Subcutaneous adipose tissue (tissue), 4 donors: ENCODE measurements around the gene CCDC15. TPM values are rescaled to one million over a fixed set of nuclear protein-coding genes. Genes with fewer than 3 reads are reported as not detected.

Experiments used
- total RNA-seq, 4 donors: library from RNA; depleted of rRNA; stranded (reverse); fragments of >200 nt; gene quantifications; one replicate each; pipeline ENCODE4 v1.1.0, GENCODE V29; 2016
- TF ChIP-seq, protein P1 (sequence below): fragments of 450-650 bp; IDR thresholded peaks from one replicate; pipeline ENCODE4 v1.5.1; 2016; ENCODE audit warnings: low read depth, mild to moderate bottlenecking, control low read depth, antibody characterized with exemption, moderate library complexity

Gene CCDC15
- total RNA-seq, 4 donors from 2014 or later, result 1.8 to 3.4 (median 2.6) TPM

DNA sequence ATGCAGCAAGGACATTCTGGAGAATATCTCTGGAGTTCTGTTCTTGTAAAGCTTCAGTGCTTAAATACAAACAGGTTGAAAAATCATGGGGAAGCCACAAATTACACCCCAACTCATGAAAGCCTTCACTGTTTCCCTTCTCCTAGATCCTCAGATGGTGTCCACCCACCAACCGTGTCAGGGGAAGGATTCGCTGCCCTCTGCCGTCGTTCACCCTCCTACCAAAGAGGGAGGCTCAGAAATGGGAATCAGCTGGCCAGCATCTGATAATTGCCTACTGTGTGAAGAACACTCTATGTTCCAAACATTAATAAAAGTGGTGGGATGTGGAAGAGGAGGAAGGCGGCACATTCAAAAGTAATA is 10.8 kb upstream of the CCDC15 start:
- TF ChIP-seq, protein P1, sequence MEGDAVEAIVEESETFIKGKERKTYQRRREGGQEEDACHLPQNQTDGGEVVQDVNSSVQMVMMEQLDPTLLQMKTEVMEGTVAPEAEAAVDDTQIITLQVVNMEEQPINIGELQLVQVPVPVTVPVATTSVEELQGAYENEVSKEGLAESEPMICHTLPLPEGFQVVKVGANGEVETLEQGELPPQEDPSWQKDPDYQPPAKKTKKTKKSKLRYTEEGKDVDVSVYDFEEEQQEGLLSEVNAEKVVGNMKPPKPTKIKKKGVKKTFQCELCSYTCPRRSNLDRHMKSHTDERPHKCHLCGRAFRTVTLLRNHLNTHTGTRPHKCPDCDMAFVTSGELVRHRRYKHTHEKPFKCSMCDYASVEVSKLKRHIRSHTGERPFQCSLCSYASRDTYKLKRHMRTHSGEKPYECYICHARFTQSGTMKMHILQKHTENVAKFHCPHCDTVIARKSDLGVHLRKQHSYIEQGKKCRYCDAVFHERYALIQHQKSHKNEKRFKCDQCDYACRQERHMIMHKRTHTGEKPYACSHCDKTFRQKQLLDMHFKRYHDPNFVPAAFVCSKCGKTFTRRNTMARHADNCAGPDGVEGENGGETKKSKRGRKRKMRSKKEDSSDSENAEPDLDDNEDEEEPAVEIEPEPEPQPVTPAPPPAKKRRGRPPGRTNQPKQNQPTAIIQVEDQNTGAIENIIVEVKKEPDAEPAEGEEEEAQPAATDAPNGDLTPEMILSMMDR, result no peak

GRCh38 chr11:124943741-124944140 is 10.3 kb upstream of the CCDC15 start:
- TF ChIP-seq, protein P1, result no peak

GRCh38 chr11:124944565-124944964 is 9.4 kb upstream of the CCDC15 start:
- TF ChIP-seq, protein P1, result no peak

DNA sequence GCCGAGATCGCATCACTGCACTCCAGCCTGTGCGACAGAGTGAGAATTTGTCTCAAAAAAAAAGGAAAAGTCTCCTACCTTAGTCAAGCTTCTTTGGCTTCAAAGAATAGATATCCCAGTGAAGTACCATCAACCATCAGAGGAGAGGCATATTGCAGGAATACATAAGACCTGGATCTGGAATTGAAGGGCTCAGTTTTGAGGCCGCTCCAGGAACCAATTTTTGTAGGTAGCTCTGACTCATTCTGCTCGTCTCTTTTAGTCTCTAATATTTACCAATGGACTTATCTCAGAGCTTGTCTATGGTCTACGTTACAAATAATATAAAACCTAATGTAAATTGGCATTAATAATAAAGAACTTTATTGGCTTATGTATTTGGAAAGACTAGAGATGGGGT is 8.2 kb upstream of the CCDC15 start:
- TF ChIP-seq, protein P1, result no peak

DNA sequence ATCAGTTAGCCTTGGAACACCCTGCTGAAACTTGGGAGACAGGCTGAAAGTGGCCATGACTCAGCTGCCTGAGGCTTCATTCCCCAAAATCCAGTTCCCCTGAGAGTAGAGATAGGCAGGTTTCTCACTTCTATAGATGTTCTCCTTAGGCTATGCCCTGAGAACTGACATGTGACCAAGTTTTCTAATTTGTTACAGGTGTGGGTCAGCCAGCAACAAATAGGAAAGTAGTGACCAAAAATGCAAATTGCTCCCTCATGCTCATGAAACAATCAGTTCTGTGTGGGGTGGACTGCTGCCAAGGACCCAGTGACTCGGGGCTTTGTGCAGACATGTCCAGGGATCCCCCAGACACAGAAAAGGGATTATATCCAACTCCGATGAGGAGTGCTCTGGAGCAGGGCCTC is 7.3 kb upstream of the CCDC15 start:
- TF ChIP-seq, protein P1, result no peak

DNA sequence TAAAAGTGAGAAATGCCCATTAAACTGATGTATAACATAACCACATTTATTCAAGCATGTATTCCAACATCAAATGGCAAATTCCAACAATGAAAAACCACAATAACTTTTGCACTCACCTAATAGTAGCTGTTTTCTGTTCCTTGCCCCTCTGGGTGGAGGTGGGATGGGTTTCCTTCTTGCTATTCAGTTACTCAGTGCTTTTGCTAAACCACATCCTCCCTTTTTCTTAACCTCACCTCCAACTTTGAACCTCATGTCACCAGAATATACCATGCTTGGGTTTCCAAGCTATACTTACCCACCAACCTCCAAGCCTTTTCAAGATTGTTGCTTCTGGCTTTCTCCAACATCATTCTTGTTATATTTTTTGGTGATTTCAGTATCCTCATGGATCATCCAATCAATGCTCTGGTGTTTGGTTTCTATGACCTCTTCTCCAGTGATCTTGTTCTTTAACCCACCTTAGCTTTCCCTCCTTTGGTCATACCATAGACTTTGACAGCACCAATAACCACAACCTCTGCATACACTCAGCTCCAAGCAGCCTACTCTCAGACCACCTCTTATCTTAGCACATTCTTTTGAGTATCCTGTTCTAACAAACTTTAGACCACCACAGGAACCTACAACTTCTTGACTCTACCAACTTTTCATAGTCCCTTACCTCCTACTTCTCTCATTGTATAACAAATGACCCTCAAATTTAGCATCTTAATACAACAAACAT is 3.2 kb upstream of the CCDC15 start:
- TF ChIP-seq, protein P1, result no peak

GRCh38 chr11:124951341-124951740 is 2.7 kb upstream of the CCDC15 start:
- TF ChIP-seq, protein P1, result no peak
